RWPE1 (cell line): ENCODE results near the gene BAHCC1.
A peak's percentile ranks its signal among the peaks of the same experiment; 100 is the strongest.

ENCODE experiments used
- CTCF ChIA-PET: fragments of 350-600 bp; sonication (Branson Sonifier 250); formaldehyde crosslinking; extraction: SDS; loops from one replicate; lab custom pipeline; 2021; lab: Yijun Ruan, JAX
- POLR2A ChIA-PET: fragments of 400-600 bp; formaldehyde crosslinking; extraction: SDS; loops from one replicate; lab custom pipeline; 2020; ENCODE audit warnings: antibody characterized with exemption; ENCODE audit not compliant: low non-redundant PET; lab: Yijun Ruan, JAX
- DNase-seq: peaks from one replicate; pipeline ENCODE4 v3.0.0; 2012; ENCODE audit warnings: low spot score
- H3K27ac ChIP-seq: fragments of 450-650 bp; 2 replicates; pipeline ENCODE4 v1.5.1; 2017
- TF ChIP-seq, protein P1 (sequence below): fragments of 450-650 bp; conservative IDR thresholded peaks from 2 replicates; pipeline ENCODE4 v1.5.1; 2017; ENCODE audit warnings: low read depth, mild to moderate bottlenecking

BAHCC1 gene

DNA sequence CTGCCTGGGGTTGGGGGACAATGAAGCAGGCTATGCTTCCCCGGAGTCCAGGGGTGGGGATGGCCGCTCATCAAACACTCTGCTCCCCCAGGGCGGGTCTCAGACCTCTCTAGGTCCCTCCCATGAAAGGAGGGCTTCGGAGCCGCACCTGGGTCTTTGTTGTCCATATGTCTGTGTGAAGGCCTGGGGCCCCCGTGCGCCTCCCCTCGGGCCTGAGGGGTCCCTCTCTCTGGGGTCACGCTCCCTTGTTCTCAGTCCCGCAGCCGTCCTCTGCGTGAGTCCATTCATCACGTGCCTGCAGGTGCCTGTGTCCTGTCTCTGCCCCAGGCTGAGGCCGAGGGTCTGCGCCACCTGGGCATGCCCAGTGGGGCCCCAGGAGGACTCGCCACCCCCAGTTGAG, 15.6 kb downstream of the BAHCC1 start:
- DNase-seq, result no peak
- H3K27ac ChIP-seq, result no peak overlapping the region
- TF ChIP-seq, protein P1, sequence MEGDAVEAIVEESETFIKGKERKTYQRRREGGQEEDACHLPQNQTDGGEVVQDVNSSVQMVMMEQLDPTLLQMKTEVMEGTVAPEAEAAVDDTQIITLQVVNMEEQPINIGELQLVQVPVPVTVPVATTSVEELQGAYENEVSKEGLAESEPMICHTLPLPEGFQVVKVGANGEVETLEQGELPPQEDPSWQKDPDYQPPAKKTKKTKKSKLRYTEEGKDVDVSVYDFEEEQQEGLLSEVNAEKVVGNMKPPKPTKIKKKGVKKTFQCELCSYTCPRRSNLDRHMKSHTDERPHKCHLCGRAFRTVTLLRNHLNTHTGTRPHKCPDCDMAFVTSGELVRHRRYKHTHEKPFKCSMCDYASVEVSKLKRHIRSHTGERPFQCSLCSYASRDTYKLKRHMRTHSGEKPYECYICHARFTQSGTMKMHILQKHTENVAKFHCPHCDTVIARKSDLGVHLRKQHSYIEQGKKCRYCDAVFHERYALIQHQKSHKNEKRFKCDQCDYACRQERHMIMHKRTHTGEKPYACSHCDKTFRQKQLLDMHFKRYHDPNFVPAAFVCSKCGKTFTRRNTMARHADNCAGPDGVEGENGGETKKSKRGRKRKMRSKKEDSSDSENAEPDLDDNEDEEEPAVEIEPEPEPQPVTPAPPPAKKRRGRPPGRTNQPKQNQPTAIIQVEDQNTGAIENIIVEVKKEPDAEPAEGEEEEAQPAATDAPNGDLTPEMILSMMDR, result no peak
- POLR2A ChIA-PET, result no interaction called here
- CTCF ChIA-PET, result interaction anchor here (0.5 to 1.8 kb wide), 2 partner anchors 74 to 511 kb away, joined by 3 to 8 read pairs; no protein-coding TSS in a partner anchor

GRCh38 chr17:81411305-81411704, 16.0 kb downstream of the BAHCC1 start:
- H3K27ac ChIP-seq, result no peak overlapping the region; the same call in 1 of the 2 replicates
- ChIA-PET CTCF (interaction anchor here (0.5 to 1.8 kb wide), 2 partner anchors 74 to 510 kb away, joined by 3 to 8 read pairs; no protein-coding TSS in a partner anchor), POLR2A (no interaction called here)
- DNase-seq, result no peak
- TF ChIP-seq, protein P1, result no peak

- ChIA-PET POLR2A (no interaction called here), CTCF (interaction anchor here (1.8 kb wide), 1 partner anchor 72 kb away, joined by 8 read pairs; no protein-coding TSS in a partner anchor)
- peak overlapping the region; percentile 72 for H3K27ac ChIP-seq
- DNase-seq, result no peak
- TF ChIP-seq, protein P1, result no peak
Observed at GRCh38 chr17:81412490-81413093, 17.3 kb downstream of the BAHCC1 start.

GRCh38 chr17:81413497-81414135, 18.4 kb downstream of the BAHCC1 start:
- ChIA-PET POLR2A (no interaction called here), CTCF (interaction anchor here (0.6 kb wide), 1 partner anchor 17 kb away, joined by 3 read pairs; no protein-coding TSS in a partner anchor)
- no peak for DNase-seq
- TF ChIP-seq, protein P1, result no peak
- H3K27ac ChIP-seq, result peak overlapping the region; percentile 72

- POLR2A ChIA-PET, result no interaction called here
- DNase-seq, result no peak
- TF ChIP-seq, protein P1, result no peak
- H3K27ac ChIP-seq, result peak overlapping the region; percentile 38
- CTCF ChIA-PET, result no interaction called here
Observed at GRCh38 chr17:81414756-81415516, 19.7 kb downstream of the BAHCC1 start.

- DNase-seq, result no peak
- ChIA-PET POLR2A (no interaction called here), CTCF (no interaction called here)
- peak overlapping the region; percentile 38 for H3K27ac ChIP-seq
- TF ChIP-seq, protein P1, result no peak
Observed at GRCh38 chr17:81415681-81416080, 20.4 kb downstream of the BAHCC1 start.
